ENCODE measurements around the gene FAM13B. TPM values are rescaled to one million over a fixed set of nuclear protein-coding genes. Genes with fewer than 3 reads are reported as not detected.
"Not testable (repeated sequence)": the region's sequence is repeated elsewhere in the genome, so short reads cannot be mapped to it uniquely, and the experiment has no call there.

The FAM13B gene
- total and polyA plus RNA-seq, 7 donors = 9.0 to 81.7 (median 47.2) TPM

GRCh38 chr5:137954131-137954879 lies 78.6 kb downstream of the FAM13B start:
- H3K36me3 ChIP-seq = peaks cover 0 to 45% (median under 1%) of the 10 kb centered on the region in 4 donors
- peak overlapping the region; percentile 72 to 80 (median 76) for H3K27ac ChIP-seq
- WGBS, 2 donors = 66 to 75% methylated on average over 9 of the region's 9 CpGs
- intact Hi-C loops (cut with DNase I) = no loop called here
- peak overlapping the region; percentile 1 to 24 (median 18) for H3K4me3 ChIP-seq
- no peaks in the 10 kb centered on the region for H3K9me3 ChIP-seq
- peaks cover 0 to 40% (median 34%) of the 10 kb centered on the region in 4 donors for H3K4me1 ChIP-seq
- no peaks in the 10 kb centered on the region for H3K27me3 ChIP-seq
- TF ChIP-seq CTCF (IDR thresholded peaks at IDR 0.05) (no peak), EP300 (IDR thresholded peaks at IDR 0.05) (peak in 1 of 4 donors; percentile 8), POLR2AphosphoS5 (IDR thresholded peaks at IDR 0.05) (peak; percentile 83 to 94 (median 88))
- peak; percentile 79 for DNase-seq

GRCh38 chr5:137945825-137946224 lies 87.1 kb downstream of the FAM13B start:
- Histone ChIP-seq H3K27me3 (no peaks in the 10 kb centered on the region), H3K27ac (no peak overlapping the region), H3K36me3 (peaks cover 26 to 95% (median 50%) of the 10 kb centered on the region in 4 donors), H3K4me3 (no peak overlapping the region), H3K9me3 (no peaks in the 10 kb centered on the region), H3K4me1 (no peaks in the 10 kb centered on the region)
- 96 to 100% methylated on average over 1 of the region's 1 CpG for WGBS, 2 donors
- DNase-seq = no peak
- intact Hi-C loops (cut with DNase I) = no loop called here
- TF ChIP-seq POLR2A (IDR thresholded peaks at IDR 0.05) (no peak), EP300 (IDR thresholded peaks at IDR 0.05) (no peak)

- H3K36me3 ChIP-seq = peaks cover 30 to 99% (median 63%) of the 10 kb centered on the region in 4 donors
- H3K9me3 ChIP-seq; intact Hi-C loops (cut with DNase I); DNase-seq; H3K4me3 ChIP-seq; H3K27ac ChIP-seq; H3K27me3 ChIP-seq; H3K4me1 ChIP-seq: not testable (repeated sequence)
- WGBS, 2 donors = 98% methylated on average over 4 of the region's 4 CpGs
Observed at GRCh38 chr5:137944280-137944679, 88.6 kb downstream of the FAM13B start.

GRCh38 chr5:137939331-137939730 lies 93.5 kb downstream of the FAM13B start:
- Histone ChIP-seq H3K9me3 (no peaks in the 10 kb centered on the region), H3K36me3 (peaks cover 17 to 82% (median 46%) of the 10 kb centered on the region in 4 donors), H3K27me3 (no peaks in the 10 kb centered on the region), H3K4me1 (peaks cover 0 to 5% (median 0%) of the 10 kb centered on the region in 4 donors), H3K4me3 (no peak overlapping the region), H3K27ac (no peak overlapping the region)
- no peak for DNase-seq
- 82 to 90% methylated on average over 7 of the region's 7 CpGs for WGBS, 2 donors
- TF ChIP-seq POLR2AphosphoS5 (IDR thresholded peaks at IDR 0.05) (no peak), POLR2A (IDR thresholded peaks at IDR 0.05) (no peak), EP300 (IDR thresholded peaks at IDR 0.05) (no peak), CTCF (IDR thresholded peaks at IDR 0.05) (no peak)
- intact Hi-C loops (cut with DNase I) = no loop called here

- intact Hi-C loops (cut with DNase I) = no loop called here
- no peak for DNase-seq
- H3K4me1 ChIP-seq = peaks cover 0 to 8% (median 2%) of the 10 kb centered on the region in 4 donors
- H3K4me3 ChIP-seq = no peak overlapping the region
- no peaks in the 10 kb centered on the region for H3K27me3 ChIP-seq
- TF ChIP-seq POLR2A (IDR thresholded peaks at IDR 0.05) = no peak
- no peak for TF ChIP-seq POLR2AphosphoS5 (IDR thresholded peaks at IDR 0.05)
- TF ChIP-seq EP300 (IDR thresholded peaks at IDR 0.05) = no peak
- TF ChIP-seq CTCF (IDR thresholded peaks at IDR 0.05) = no peak
- WGBS, 2 donors = 87 to 91% methylated on average over 1 of the region's 1 CpG
- H3K36me3 ChIP-seq = peaks cover 17 to 76% (median 43%) of the 10 kb centered on the region in 4 donors
- no peaks in the 10 kb centered on the region for H3K9me3 ChIP-seq
- no peak overlapping the region for H3K27ac ChIP-seq
Observed at GRCh38 chr5:137938751-137939143, 94.1 kb downstream of the FAM13B start.

Data from sigmoid colon (tissue), 7 donors.